HCT116 (cell line): ENCODE results near the gene RASSF5. TPM values are rescaled to one million over a fixed set of nuclear protein-coding genes. Genes with fewer than 3 reads are reported as not detected.

ENCODE experiments used
- ATAC-seq: fragments of 200-7000 bp; cut with Tn5 transposase; 2 replicates; pipeline ENCODE4 v1.9.1; 2020; ENCODE audit warnings: mild to moderate bottlenecking, moderate library complexity
- BruUV-seq: library from RNA; stranded (reverse); fragments of 400-500 nt; replicated peaks from 2 replicates; lab custom pipeline; 2021; lab: Mats Ljungman, UMichigan
- CTCF ChIA-PET: fragments of 300-600 bp; sonication (Branson Sonifier 250); formaldehyde crosslinking; loops from one replicate; lab custom pipeline; 2021; ENCODE audit warnings: antibody characterized with exemption; lab: Charles Lee
- POLR2A ChIA-PET: fragments of 300-600, 350-600 bp; sonication (Branson Sonifier 250); formaldehyde crosslinking; loops from one replicate; lab custom pipeline; 2021; ENCODE audit warnings: antibody characterized with exemption; lab: Charles Lee
- RAD21 ChIA-PET, 2 experiments: fragments of 300-600 bp; sonication (Branson Sonifier 250); formaldehyde crosslinking; loops; one replicate each; lab custom pipeline; 2023; ENCODE audit warnings: low total read pairs in 2 of 2; ENCODE audit not compliant: uncharacterized antibody in 2 of 2, unreplicated experiment in 2 of 2, low non-redundant PET in 1 of 2; lab: Charles Lee
- DNase-seq: peaks from one replicate; pipeline ENCODE4 v3.0.0-alpha.2; 2010; ENCODE audit warnings: low read depth, low spot score
- H2AFZ ChIP-seq: fragments of 200-600 bp; shearing (Covaris generic), sonication (generic); 2 replicates; pipeline ENCODE4 v1.6.1; 2017; ENCODE audit warnings: low read depth, mixed run types, mixed read lengths, antibody characterized with exemption, low read length; ENCODE audit not compliant: poor library complexity, severe bottlenecking
- H3K27ac ChIP-seq: 2 replicates; pipeline ENCODE4 v1.5.1; 2012; ENCODE audit warnings: low read depth, low read length
- H3K27me3 ChIP-seq: fragments of 200-600 bp; sonication (generic); 2 replicates; pipeline ENCODE4 v1.6.1; 2016; ENCODE audit warnings: mixed run types, low read length, mixed read lengths; ENCODE audit not compliant: insufficient read depth
- H3K36me3 ChIP-seq, 2 experiments: fragments of 200-500 bp in 1 of 2; fragments of 200-600 bp in 1 of 2; sonication (Bioruptor generic) in 1 of 2; sonication (generic) in 1 of 2; 2 replicates each; pipeline versions ENCODE4 v1.5.1 to v1.6.1; 2014 to 2016; ENCODE audit warnings: low read length in 2 of 2, inconsistent platforms in 1 of 2, mixed read lengths in 1 of 2, mixed run types in 1 of 2; ENCODE audit not compliant: insufficient read depth in 2 of 2, control insufficient read depth in 1 of 2
- H3K4me1 ChIP-seq, 2 experiments: fragments of 200-600 bp in 1 of 2; sonication (generic) in 1 of 2; 2 replicates each; pipeline versions ENCODE4 v1.5.1 to v1.6.1; 2012 to 2017; ENCODE audit warnings: low read length in 2 of 2, inconsistent platforms in 1 of 2, mild to moderate bottlenecking in 1 of 2, mixed read lengths in 1 of 2, mixed run types in 1 of 2, moderate library complexity in 1 of 2; ENCODE audit not compliant: insufficient read depth in 2 of 2, control insufficient read depth in 1 of 2
- H3K4me2 ChIP-seq: fragments of 200-600 bp; sonication (generic); 2 replicates; pipeline ENCODE4 v1.6.1; 2017; ENCODE audit warnings: mixed run types, low read length, mixed read lengths
- H3K4me3 ChIP-seq, 2 experiments: fragments of 200-600 bp in 1 of 2; sonication (generic) in 1 of 2; replicated peaks in 1 of 2; 2 replicates each; pipeline ENCODE4 v1.5.1; 2011 to 2016; ENCODE audit warnings: low read length in 2 of 2, control low read depth in 1 of 2, low read depth in 1 of 2, mild to moderate bottlenecking in 1 of 2, mixed read lengths in 1 of 2, mixed run types in 1 of 2
- H3K79me2 ChIP-seq: fragments of 200-600 bp; sonication (generic); 2 replicates; pipeline ENCODE4 v1.6.1; 2017; ENCODE audit warnings: mild to moderate bottlenecking, mixed run types, low read length, moderate library complexity, mixed read lengths; ENCODE audit not compliant: insufficient read depth
- H3K9ac ChIP-seq: fragments of 200-600 bp; sonication (generic); 2 replicates; pipeline ENCODE4 v1.6.1; 2016; ENCODE audit warnings: low read length, mixed read lengths
- H3K9me2 ChIP-seq: fragments of 200-600 bp; sonication (generic), shearing (Covaris generic); 2 replicates; pipeline ENCODE4 v1.6.1; 2017; ENCODE audit warnings: mixed run types, mild to moderate bottlenecking, moderate library complexity; ENCODE audit not compliant: insufficient read depth
- H3K9me3 ChIP-seq, 2 experiments: fragments of 200-500 bp in 1 of 2; fragments of 200-600 bp in 1 of 2; sonication (Bioruptor generic) in 1 of 2; sonication (generic) in 1 of 2; 2 replicates each; pipeline ENCODE4 v1.6.1; 2014 to 2017; ENCODE audit warnings: low read length in 2 of 2, mixed read lengths in 2 of 2, inconsistent platforms in 1 of 2, low read depth in 1 of 2, mild to moderate bottlenecking in 1 of 2, mixed run types in 1 of 2, moderate library complexity in 1 of 2; ENCODE audit not compliant: control insufficient read depth in 1 of 2, insufficient read depth in 1 of 2
- H4K20me1 ChIP-seq: fragments of 200-600 bp; sonication (generic), shearing (Covaris generic); 2 replicates; pipeline ENCODE4 v1.6.1; 2017; ENCODE audit warnings: mixed run types, mild to moderate bottlenecking, moderate library complexity; ENCODE audit not compliant: insufficient read depth
- CBX3 ChIP-seq: IDR thresholded peaks from 2 replicates; pipeline ENCODE4 v1.6.1; 2012; ENCODE audit warnings: low read depth
- EZH2phosphoT487 ChIP-seq: fragments of 200-600 bp; IDR thresholded peaks from 2 replicates; pipeline ENCODE4 v1.6.1; 2018; ENCODE audit warnings: antibody characterized with exemption, borderline replicate concordance
- JUND ChIP-seq: IDR thresholded peaks from 2 replicates; pipeline ENCODE4 v1.6.1; 2012
- SIN3A ChIP-seq: IDR thresholded peaks from 2 replicates; pipeline ENCODE4 v1.6.1; 2012; ENCODE audit warnings: low read depth
- YY1 ChIP-seq: IDR thresholded peaks from 2 replicates; pipeline ENCODE4 v1.6.1; 2011; ENCODE audit warnings: low read length, low read depth, moderate library complexity, mild to moderate bottlenecking; ENCODE audit not compliant: insufficient replicate concordance; ENCODE audit errors: extremely low read depth
- ZFX ChIP-seq: fragments of 450-650 bp; IDR thresholded peaks from 2 replicates; pipeline ENCODE4 v1.6.1; 2017
- ZNF274 ChIP-seq: fragments of 200-500 bp; sonication (Bioruptor generic); IDR thresholded peaks from 2 replicates; pipeline ENCODE4 v1.6.1; 2014; ENCODE audit warnings: mild to moderate bottlenecking, low read depth, low read length, inconsistent platforms
- intact Hi-C: fragments of 100-400 bp; cut with micrococcal nuclease; formaldehyde crosslinking; loops from 2 replicates; pipeline ENCODE4 v1.10.0; 2022
- total RNA-seq: library from RNA; stranded (reverse); gene quantifications from one replicate; pipeline ENCODE4 v1.2.1, GENCODE V29; 2021; ENCODE audit not compliant: unreplicated experiment
- TF ChIP-seq, protein P1 (sequence below): IDR thresholded peaks from 2 replicates; pipeline ENCODE4 v1.6.1; 2012; ENCODE audit warnings: low read depth

Gene RASSF5
- total RNA-seq, 1 experiment from 2014 or later: 5.4 TPM

DNA sequence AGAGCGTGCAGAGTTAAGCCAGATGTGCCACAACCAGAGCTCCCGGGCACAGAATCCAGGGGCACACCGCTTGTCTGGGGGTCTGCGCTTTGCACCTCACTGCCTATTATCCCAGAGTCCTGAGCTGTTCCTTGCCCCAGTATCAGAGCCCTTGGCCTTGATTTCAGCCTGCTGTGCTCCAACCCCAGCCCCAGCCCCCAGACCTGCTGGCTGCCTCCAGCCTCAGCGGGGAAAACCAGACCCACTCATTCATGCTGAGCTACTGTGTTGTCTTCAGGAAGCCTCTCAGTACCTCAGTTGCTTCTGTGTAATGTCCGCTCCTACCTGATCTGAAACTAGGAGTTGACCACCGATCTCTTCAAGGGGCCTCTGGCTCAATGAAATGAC is 35.9 kb upstream of the RASSF5 start:
- BruUV-seq: no TSS peak
- Histone ChIP-seq H3K27me3 (no peaks in the 10 kb centered on the region), H3K9ac (peak overlapping the region; percentile 62; the same call in 1 of the 2 replicates), H3K9me2 (no peaks in the 10 kb centered on the region), H3K27ac (no peak overlapping the region), H2AFZ (no peak overlapping the region), H3K79me2 (no peaks in the 10 kb centered on the region), H4K20me1 (no peaks in the 10 kb centered on the region), H3K36me3 (no peaks in the 10 kb centered on the region), H3K9me3 (no peaks in the 10 kb centered on the region), H3K4me3 (peak overlapping the region; percentile 66 to 80), H3K4me2 (peak overlapping the region; percentile 87), H3K4me1 (peaks cover 19 to 31% of the 10 kb centered on the region in 2 experiments; a peak in 3 of 4 replicates)
- no peak for DNase-seq
- ATAC-seq: no peak
- CTCF ChIA-PET: interaction anchor here (2.4 kb wide), 1 partner anchor 8 kb away, joined by 21 read pairs; no protein-coding TSS in a partner anchor
- POLR2A ChIA-PET: no interaction called here
- TF ChIP-seq SIN3A (no peak), ZFX (no peak), JUND (no peak), EZH2phosphoT487 (no peak), CBX3 (no peak), ZNF274 (no peak), YY1 (no peak)
- TF ChIP-seq, protein P1, sequence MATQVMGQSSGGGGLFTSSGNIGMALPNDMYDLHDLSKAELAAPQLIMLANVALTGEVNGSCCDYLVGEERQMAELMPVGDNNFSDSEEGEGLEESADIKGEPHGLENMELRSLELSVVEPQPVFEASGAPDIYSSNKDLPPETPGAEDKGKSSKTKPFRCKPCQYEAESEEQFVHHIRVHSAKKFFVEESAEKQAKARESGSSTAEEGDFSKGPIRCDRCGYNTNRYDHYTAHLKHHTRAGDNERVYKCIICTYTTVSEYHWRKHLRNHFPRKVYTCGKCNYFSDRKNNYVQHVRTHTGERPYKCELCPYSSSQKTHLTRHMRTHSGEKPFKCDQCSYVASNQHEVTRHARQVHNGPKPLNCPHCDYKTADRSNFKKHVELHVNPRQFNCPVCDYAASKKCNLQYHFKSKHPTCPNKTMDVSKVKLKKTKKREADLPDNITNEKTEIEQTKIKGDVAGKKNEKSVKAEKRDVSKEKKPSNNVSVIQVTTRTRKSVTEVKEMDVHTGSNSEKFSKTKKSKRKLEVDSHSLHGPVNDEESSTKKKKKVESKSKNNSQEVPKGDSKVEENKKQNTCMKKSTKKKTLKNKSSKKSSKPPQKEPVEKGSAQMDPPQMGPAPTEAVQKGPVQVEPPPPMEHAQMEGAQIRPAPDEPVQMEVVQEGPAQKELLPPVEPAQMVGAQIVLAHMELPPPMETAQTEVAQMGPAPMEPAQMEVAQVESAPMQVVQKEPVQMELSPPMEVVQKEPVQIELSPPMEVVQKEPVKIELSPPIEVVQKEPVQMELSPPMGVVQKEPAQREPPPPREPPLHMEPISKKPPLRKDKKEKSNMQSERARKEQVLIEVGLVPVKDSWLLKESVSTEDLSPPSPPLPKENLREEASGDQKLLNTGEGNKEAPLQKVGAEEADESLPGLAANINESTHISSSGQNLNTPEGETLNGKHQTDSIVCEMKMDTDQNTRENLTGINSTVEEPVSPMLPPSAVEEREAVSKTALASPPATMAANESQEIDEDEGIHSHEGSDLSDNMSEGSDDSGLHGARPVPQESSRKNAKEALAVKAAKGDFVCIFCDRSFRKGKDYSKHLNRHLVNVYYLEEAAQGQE: no peak
- RAD21 ChIA-PET: interaction anchor here (0.9 to 1.1 kb wide), 2 partner anchors 8 to 25 kb away, joined by 3 to 4 read pairs; no protein-coding TSS in a partner anchor
- intact Hi-C loops: no loop called here
